NCI-H1930 (cell line): Measurements from ENCODE around the gene SRF.

ENCODE experiments used
- DNase-seq, 2 experiments: peaks; one replicate each; lab custom pipeline; 2025; lab: John Stamatoyannopoulos, UW

Gene SRF

DNA sequence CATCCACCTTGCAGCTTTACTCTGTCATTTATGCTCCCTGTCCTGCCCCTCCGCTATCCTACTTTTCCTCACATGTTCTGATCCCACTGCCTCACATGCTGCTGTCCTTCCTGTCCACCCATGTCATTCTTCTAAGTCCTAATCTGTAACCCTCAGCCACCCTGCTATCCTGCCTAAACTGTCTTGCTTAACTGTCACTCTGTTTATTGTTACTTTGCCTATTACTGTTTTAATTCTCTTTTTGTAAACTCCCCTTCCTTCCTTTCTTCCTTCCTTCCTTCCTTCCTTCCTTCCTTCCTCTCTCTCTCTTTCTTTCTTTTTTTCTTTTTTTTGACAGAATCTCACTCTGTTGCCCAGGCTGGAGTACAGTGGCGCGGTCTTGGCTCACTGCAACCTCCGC lies 12.4 kb downstream of the SRF start:
- DNase-seq, result no peak

DNA sequence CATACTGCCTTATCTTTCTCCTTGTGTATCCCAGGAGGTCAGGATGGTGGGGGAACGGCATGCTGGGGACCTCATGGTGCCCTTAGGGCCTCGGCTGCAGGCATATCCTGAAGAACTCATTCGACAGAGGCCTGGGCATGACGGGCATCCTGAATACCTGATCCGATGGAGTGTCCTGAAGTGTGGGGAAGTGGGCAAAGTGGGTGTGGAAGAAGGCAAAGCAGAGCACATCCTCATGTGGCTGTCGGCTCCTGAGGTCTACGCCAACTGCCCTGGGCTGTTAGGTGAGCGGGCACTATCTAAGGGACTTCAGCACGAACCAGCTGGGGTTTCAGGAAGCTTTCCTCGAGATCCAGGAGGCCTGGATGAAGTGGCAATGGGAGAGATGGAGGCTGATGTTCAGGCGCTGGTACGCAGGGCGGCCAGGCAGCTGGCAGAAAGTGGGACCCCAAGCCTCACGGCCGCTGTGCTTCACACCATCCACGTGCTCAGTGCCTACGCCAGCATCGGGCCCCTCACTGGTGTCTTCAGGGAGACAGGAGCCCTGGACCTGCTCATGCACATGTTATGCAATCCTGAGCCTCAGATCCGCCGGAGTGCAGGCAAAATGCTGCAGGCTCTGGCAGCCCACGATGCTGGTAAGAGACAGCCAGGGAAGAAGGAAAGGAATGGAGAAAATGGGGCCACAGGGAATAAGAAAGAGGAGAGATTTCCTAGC lies 13.4 kb downstream of the SRF start:
- DNase-seq, result no peak

DNA sequence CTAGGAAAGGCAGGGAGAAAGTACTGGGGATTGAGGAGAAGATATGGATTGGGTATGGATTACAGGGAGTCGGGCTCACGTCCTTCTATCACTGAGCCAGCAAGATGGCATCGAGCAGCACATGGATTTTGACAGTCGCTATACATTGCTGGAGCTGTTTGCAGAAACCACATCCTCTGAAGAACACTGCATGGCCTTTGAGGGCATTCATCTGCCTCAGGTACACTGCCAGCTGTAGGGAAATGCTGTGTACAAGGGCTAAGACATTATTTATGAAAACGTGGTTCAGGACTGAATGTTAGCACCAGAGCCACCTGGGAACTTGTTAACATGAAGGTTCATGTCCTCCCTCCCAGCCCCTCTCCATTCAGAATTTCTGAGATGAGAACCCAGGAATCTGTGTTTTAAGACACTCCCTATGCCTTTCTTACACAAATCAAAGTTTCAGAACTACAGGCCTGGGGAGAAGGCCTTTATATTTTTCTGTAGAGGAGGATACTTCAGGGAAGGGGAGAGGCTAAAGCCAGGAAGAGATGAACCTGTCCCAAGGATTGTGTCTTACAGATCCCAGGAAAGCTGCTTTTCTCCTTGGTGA lies 14.4 kb downstream of the SRF start:
- DNase-seq, result no peak

DNA sequence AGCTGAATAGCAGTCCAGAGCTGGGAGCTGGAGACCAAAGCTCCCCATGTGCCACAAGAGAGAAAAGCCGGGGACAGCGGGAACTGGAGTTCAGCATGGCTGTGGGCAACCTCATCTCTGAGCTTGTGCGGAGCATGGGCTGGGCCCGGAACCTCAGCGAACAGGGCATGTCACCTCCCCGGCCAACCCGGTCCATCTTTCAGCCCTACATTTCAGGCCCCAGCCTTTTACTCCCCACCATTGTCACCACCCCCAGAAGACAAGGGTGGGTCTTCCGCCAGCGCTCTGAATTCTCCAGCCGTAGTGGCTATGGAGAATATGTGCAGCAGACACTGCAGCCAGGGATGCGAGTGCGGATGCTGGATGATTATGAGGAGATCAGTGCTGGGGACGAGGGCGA lies 14.9 kb downstream of the SRF start:
- no peak for DNase-seq

DNA sequence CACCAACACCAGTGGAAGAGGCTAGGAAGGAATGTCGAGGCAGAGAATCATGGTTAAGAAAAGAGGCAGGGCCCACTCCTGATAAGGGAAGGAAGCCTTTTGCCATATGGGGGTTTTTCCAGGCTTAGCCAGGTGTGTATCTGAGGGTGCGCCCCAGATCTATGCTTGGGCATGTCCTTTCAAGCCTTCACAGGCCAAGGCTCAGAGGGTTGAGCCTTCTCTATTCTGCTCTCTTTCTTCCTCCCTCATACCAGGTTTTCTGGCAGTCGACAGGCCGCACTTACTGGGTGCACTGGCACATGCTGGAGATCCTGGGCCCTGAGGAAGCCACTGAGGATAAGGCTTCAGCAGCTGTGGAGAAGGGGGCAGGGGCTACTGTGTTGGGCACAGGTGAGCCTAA lies 15.6 kb downstream of the SRF start:
- DNase-seq, result no peak

DNA sequence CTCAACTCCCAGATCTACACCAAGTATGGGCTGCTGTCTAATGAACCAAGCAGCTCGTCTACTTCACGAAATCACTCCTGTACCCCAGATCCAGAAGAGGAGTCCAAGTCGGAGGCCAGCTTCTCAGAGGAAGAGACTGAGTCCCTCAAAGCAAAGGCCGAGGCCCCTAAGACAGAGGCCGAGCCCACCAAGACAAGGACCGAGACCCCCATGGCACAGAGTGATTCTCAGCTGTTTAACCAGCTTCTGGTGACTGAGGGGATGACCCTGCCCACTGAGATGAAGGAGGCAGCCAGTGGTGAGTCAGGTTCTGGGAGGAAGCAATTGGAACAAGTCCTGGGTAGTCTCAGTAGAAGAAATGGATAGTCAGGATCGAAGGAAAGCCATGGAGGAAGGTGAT lies 16.8 kb downstream of the SRF start:
- DNase-seq, result no peak

DNA sequence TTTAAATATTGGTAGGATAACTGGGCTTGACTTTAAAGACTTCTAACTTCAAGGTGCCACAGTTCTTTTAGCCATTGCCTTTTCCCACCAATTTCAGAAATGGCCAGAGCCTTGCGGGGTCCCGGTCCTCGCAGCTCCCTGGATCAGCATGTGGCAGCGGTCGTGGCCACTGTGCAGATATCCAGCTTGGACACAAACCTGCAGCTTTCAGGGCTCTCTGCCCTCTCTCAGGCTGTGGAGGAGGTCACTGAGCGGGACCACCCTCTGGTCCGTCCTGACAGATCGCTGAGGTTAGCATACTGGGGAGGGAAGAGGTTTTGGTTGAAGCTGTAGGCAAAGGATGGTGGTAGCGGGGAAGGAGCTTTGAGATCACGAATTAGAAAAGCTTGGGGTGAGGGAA lies 17.4 kb downstream of the SRF start:
- DNase-seq, result no peak

DNA sequence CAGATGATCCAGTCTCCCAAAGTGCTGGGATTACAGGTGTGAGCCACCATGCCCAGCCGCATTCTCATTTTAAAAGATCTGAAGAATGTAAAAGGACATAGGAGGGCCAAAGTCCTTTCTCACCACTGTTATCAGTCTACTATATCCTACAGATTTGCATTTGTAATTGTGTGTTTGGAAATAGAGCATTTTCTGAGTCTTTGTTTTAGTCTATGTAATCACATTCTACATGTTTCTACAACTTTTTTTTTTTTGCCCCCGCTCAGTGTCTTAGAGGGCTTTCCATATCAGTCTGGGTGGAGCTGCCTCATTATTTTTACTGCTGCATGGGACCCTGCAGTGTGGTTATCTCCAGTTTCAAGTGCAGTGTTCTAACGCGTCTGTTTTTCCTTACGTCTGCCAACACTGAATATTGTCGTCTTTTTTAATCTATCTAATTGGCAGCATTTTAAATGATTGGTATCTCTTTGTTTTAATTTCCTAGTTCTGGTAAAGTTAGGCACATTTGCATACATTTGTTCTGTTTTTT lies 18.8 kb downstream of the SRF start:
- no peak for DNase-seq

DNA sequence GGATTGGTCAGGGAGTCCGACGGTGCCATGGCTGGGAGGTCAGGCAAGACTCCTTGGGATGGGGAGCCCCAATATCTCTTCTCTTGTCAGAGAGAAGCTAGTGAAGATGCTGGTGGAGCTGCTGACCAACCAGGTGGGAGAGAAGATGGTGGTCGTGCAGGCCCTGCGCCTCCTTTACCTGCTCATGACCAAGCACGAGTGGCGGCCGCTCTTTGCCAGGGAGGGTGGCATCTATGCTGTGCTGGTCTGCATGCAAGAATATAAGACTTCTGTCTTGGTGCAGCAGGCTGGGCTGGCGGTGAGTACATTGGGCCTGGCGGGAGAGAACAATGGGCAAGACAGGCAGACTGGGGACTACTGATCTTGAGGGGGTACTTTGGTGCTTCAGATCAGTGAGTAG lies 21.8 kb downstream of the SRF start:
- DNase-seq, result no peak

DNA sequence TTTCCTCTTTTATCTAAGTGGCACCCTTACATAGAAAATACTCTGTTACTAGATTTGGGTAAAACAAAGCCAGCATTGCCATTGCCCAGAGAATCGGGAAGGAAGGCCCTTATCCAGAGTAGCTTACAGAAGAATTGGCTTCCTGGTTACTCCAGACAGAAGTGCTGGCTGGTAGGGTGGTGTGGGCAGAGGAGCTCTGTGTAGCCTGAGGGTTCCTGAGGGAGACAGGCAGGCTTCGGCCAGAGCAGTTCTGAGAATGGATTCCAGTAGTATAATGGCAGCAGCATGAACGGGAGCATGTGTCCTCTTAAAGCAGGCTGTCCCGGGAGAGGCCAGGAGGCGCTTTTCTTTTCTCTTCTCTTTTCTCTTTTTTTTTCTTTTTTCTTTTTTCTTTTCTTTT lies 22.9 kb downstream of the SRF start:
- no peak for DNase-seq

DNA sequence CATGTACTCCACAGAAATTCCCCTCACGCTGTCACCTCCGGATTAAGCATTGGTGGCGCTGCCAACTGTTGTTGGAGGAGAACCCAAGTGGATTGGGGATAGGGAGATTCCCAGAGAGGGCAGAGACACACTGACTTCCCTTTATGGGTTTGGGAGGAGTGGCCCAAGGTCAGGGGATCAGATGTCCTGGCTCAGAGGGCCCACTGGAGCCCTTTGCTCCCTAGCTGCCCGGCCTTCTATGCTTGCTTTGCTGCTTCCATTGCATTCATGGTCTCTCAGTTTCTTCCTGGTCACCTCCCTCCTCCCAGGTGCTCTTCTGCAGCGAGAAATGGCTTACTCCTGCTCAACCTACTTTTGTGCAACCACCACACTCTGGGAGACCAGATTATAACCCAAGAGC lies 25.3 kb downstream of the SRF start:
- DNase-seq, result no peak

DNA sequence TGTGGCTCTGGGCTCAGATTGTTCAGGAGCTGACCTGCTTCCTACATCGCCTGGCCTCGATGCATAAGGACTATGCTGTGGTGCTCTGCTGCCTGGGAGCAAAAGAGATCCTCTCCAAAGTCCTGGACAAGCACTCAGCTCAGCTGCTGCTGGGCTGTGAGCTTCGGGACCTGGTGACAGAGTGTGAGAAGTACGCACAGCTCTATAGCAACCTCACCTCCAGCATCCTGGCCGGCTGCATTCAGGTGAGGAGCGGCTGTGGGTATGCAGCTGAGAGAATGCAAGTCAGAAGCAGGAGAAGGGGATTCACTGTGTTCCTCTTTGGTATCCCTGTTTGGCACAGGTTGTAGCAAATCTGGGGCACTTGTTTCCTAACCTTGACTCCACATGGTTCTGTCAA lies 28.8 kb downstream of the SRF start:
- DNase-seq, result no peak

DNA sequence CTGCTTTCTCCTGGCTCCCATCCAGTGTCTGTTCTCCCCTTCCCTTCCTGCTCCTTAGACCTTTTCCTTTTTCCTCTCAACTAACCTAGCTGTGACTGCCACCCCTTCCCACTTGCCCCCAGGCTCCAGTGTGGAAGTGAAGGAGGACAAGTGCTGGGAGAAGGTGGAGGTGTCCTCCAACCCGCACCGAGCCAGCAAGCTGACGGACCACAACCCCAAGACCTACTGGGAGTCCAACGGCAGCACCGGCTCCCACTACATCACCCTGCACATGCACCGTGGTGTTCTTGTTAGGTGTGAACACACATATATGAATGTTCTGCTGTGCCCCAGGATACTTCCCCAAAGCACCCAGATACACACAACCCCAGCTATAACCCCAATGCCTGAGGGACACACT lies 29.5 kb downstream of the SRF start:
- DNase-seq, result no peak

DNA sequence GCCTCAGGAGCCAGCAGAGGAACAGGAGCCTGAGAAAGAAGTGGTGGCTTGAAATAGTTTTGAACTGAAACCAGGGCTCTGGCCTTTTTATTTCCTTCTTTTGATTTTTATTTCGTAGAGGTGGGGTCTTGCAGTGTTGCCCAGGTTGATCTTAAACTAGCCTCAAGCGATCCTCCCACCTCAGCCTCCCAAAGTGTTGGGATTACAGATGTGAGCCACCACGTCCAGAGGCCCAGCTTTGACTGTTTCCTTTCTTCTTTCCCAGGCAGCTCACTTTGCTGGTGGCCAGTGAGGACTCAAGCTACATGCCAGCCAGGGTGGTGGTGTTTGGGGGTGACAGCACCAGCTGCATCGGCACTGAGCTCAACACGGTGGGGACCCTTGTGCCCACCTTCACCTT lies 31.4 kb downstream of the SRF start:
- no peak for DNase-seq

DNA sequence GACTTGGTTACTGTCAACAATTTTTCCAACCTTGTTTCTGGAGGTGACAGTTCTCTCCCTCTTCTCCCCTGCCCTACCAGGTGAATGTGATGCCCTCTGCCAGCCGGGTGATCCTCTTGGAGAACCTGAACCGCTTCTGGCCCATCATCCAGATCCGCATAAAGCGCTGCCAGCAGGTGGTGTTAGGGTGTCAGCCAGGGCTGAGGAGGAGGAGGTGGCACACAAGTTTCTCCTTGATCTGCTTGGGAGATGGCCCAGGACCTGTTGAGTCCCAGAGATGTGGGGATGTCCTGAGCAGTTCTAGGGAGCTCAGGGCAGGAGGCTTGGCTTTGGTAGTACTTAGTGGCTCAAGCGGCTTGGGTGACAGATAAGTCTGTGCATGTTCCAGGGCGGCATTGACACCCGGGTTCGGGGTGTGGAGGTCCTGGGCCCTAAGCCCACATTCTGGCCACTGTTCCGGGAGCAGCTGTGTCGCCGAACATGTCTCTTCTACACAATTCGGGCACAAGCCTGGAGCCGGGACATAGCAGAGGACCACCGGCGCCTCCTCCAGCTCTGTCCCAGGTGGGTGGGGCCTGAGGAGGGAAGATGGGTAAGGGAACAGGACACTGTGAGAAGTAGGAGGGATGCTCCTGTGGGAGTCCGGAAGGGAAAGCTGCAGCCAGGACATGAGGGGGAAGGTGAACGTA lies 32.1 kb downstream of the SRF start:
- DNase-seq, result no peak

DNA sequence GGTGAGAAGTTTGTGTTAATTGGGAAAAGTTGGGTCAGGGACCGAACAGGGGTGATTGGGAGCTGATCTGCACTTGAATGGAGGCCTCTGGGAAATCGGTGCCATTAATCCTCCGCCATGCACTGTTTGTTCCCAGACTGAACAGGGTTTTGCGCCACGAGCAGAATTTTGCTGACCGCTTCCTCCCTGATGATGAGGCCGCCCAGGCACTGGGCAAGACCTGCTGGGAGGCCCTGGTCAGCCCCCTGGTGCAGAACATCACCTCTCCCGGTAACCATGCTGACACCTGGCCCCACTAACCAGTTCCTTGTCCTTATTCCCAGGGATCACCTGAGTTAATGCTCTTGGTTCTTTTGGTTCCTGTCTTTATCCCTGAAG lies 32.6 kb downstream of the SRF start:
- DNase-seq, result no peak

DNA sequence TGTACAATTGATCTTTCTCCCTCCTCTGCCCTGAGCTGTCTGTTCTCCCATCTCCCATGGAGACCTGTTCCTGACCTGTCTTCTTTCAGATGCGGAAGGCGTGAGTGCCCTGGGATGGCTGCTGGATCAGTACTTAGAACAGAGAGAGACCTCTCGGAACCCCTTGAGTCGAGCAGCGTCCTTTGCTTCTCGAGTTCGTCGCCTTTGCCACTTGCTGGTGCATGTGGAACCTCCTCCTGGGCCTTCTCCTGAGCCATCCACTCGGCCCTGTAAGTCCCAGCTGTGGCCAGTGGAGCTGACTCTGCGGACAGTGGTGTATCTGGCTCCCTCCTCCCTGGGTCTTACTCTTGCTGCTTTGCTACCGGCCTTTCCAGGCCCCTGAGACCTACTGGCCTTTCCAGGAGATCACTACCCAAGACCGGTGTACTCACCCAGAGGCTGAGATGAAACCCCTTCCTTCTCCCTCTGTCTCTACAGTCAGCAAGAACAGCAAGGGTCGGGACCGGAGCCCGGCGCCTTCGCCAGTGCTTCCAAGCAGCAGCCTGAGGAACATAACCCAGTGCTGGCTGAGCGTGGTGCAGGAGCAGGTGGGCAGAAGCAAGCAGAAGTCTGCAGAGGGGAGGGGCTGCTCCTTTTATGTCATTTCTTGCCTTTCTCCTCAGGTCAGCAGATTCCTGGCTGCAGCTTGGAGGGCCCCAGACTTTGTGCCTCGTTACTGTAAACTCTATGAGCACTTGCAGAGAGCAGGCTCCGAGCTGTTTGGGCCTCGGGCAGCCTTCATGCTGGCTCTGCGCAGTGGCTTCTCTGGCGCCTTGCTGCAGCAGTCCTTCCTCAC lies 33.4 kb downstream of the SRF start:
- DNase-seq, result no peak

DNA sequence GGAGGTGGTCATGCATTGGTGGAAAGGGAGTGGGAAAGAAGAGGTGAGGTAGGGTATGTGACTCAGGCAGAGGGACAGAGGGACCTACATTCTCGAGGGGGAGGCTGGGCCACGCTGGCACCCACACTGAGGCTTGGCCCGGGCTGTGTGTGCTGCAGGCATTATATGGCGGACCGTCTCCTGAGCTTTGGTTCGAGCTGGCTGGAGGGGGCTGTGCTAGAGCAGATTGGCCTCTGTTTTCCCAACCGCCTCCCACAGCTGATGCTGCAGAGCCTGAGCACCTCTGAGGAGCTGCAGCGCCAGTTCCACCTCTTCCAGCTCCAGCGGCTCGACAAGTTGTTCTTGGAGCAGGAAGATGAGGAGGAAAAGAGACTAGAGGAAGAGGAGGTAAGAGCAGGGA lies 34.8 kb downstream of the SRF start:
- DNase-seq, result no peak

DNA sequence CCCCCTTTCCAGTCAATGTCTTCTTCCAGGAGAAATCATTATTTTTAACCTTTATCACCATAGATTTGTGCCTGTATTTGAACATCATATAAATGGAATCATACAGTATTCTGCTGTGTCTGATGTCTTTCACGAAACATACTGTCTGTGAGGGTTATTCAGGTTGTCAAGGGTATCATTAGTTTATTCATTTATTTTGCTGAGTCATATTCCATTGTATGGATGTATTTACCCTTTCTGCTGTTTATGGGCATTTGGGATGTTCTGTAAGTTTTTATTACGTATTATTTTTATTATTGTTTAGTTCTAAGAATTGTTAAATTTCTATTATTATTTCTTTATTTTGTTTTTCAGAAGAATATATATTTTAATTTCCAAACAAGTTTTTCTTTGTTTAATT lies 36.2 kb downstream of the SRF start:
- no peak for DNase-seq

DNA sequence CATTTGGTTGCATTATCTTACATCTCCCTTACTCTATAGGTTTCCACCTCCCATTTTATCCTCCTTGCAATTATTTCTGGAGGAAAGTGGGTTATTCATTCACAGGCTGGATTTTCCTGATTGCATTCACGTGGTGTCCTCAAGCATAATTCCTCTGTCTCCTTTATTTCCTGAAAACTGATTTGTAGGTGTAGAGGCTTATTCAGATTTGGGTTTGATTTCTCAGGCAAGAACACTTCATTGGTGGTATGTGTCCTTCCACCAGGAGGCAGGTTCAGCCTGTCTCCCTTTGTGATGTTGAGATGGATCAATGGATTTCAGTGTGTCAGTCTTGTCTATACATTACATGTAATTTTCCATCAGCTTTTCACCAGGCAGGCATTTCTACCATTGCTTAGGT lies 40.9 kb downstream of the SRF start:
- DNase-seq, result no peak

DNA sequence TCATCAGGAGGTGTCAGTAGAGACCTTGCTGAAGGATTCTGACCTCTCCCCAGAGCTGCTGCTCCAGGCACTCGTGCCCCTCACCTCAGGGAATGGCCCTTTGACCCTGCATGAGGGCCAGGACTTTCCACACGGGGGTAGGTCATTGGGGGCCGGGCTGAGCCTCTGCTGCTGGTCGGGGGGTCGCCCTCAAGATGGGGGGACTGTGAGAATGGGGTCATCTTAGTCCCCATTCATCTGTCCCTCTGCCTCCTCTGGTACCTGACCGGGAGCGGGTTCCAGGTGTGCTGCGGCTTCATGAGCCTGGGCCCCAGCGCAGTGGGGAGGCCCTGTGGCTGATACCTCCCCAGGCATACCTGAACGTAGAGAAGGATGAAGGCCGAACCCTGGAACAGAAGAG lies 42.4 kb downstream of the SRF start:
- no peak for DNase-seq

DNA sequence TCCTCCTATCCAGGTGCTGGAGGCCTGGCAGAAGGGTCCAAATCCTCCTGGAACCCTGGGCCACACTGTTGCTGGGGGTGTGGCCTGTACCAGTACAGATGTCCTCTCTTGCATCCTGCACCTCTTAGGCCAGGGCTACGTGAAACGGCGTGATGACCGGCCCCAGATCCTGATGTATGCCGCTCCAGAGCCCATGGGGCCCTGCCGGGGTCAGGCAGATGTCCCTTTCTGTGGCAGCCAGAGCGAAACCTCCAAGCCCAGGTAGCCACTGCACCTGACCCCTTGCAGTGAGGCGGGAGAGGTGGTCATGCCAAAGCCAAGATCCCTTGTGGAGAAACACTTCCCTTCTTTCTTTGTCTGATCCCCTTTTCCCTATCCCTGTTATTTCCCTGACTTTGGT lies 44.0 kb downstream of the SRF start:
- DNase-seq, result no peak

DNA sequence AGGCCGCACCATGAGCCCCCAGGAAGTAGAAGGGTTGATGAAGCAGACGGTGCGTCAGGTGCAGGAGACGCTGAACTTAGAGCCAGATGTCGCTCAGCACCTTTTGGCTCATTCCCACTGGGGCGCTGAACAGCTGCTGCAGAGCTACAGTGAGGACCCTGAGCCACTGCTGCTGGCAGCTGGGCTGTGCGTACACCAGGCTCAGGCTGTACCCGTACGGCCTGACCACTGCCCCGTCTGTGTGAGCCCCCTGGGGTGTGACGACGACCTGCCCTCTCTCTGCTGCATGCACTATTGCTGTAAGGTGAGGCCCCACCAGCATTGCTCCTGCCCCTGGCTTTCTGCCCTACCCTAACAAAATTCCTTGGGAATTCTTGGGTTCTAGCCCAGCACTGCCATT lies 45.1 kb downstream of the SRF start:
- no peak for DNase-seq
